ENCODE measurements around the gene NUP153. TPM values are rescaled to one million over a fixed set of nuclear protein-coding genes. Genes with fewer than 3 reads are reported as not detected.
A peak's percentile ranks its signal among the peaks of the same experiment; 100 is the strongest.

Gene NUP153
- total RNA-seq, 1 experiment from 2014 or later = 99.3 TPM

- Histone ChIP-seq H3K9ac (ENCODE audit: extremely low read depth, insufficient read length, low read length) (no peak overlapping the region), H2BK20ac (ENCODE audit: low read depth, low read length, poor library complexity, severe bottlenecking) (no peak overlapping the region), H2BK5ac (ENCODE audit: insufficient read length, low read length) (no peak overlapping the region), H2BK12ac (ENCODE audit: insufficient read length, low read depth, low read length) (no peak overlapping the region), H3K4ac (ENCODE audit: low read depth, low read length) (no peak overlapping the region), H3K9me3 (ENCODE audit: control insufficient read depth, low read depth, low read length) (no peaks in the 10 kb centered on the region), H3K27me3 (ENCODE audit: insufficient read depth, low read length) (no peaks in the 10 kb centered on the region), H3K23ac (ENCODE audit: insufficient read length, low read depth, low read length) (no peak overlapping the region), H3K14ac (ENCODE audit: insufficient read depth, low read length) (no peak overlapping the region), H3K4me2 (ENCODE audit: insufficient read depth, insufficient read length, low read length) (no peak overlapping the region), H4K5ac (ENCODE audit: insufficient read length, low read depth, low read length) (no peak overlapping the region), H2AK5ac (ENCODE audit: insufficient read length, low read length) (no peak overlapping the region), H3T11ph (ENCODE audit: low read length) (no peak overlapping the region), H4K91ac (ENCODE audit: insufficient read length, low read depth, low read length) (no peak overlapping the region), H3K4me1 (ENCODE audit: insufficient read depth, low read length) (no peaks in the 10 kb centered on the region; the same call in 1 of the 2 replicates), H4K20me1 (ENCODE audit: control insufficient read depth, insufficient read depth, insufficient read length) (no peaks in the 10 kb centered on the region), H3K79me2 (ENCODE audit: insufficient read depth, low read length) (no peaks in the 10 kb centered on the region), H3K18ac (ENCODE audit: insufficient read length, low read depth, low read length) (no peak overlapping the region), H2AFZ (ENCODE audit: low read length) (no peak overlapping the region), H2BK120ac (ENCODE audit: low read depth, low read length, poor library complexity, severe bottlenecking) (no peak overlapping the region), H4K8ac (replicated peaks; ENCODE audit: insufficient read length, low read depth, low read length) (no peak overlapping the region), H3K23me2 (ENCODE audit: insufficient read length, low read depth, low read length, poor library complexity, severe bottlenecking) (no peaks in the 10 kb centered on the region), H2BK15ac (ENCODE audit: low read depth, low read length) (no peak overlapping the region), H3K56ac (ENCODE audit: insufficient read length, low read depth, low read length) (no peak overlapping the region), H3K79me1 (ENCODE audit: insufficient read depth, low read depth, low read length, poor library complexity, severe bottlenecking) (peaks cover 3% of the 10 kb centered on the region), H3K27ac (ENCODE audit: insufficient read length, low read depth, low read length) (no peak overlapping the region)
- Mint-ChIP-seq H3K4me3 (no peak overlapping the region), H3K27ac (peak overlapping the region in 1 of 3 experiments; percentile 32; a peak in 1 of 7 replicates), H3K9me3 (no peaks in the 10 kb centered on the region), H3K4me1 (no peaks in the 10 kb centered on the region), H3K36me3 (ENCODE audit: insufficient read depth in 1 of 3, low read depth in 3 of 3) (peaks cover 43 to 88% (median 87%) of the 10 kb centered on the region in 3 experiments; a peak in 6 of 7 replicates), H3K27me3 (ENCODE audit: low read depth) (no peaks in the 10 kb centered on the region; the same call in 1 of the 2 replicates)
- TF ChIP-seq CTCF (conservative IDR thresholded peaks at IDR 0.05) = no peak
- no CpG with 5 or more reads among the region's 4 CpGs for WGBS (ENCODE audit: extremely low coverage, insufficient read length, low lambda C conversion rate)
- no peak for DNase-seq
These were observed 71.2 kb downstream of the NUP153 start for GRCh38 chr6:17635568-17635967.

Measured in H9 (cell line).